MM.1S (cell line): Measurements from ENCODE around the gene SLC13A2.

ENCODE experiments used
- CTCF ChIP-seq: fragments of 300-600 bp; sonication (generic); IDR thresholded peaks from 2 replicates; pipeline ENCODE4 v1.5.1; 2016; ENCODE audit warnings: antibody characterized with exemption, low read length, mixed read lengths
- EZH2 ChIP-seq: fragments of 300-600 bp; sonication (generic); optimal IDR thresholded peaks from 2 replicates; pipeline ENCODE3; 2017; ENCODE audit warnings: low read depth, mild to moderate bottlenecking, antibody characterized with exemption, low read length, mixed read lengths
- EZH2phosphoT487 ChIP-seq: fragments of 300-600 bp; sonication (generic); IDR thresholded peaks from 2 replicates; pipeline ENCODE4 v1.6.1; 2018; ENCODE audit warnings: antibody characterized with exemption, low read length

GRCh38 chr17:28470914-28471366 lies 2.5 kb upstream of the SLC13A2 start:
- TF ChIP-seq CTCF (no peak), EZH2 (no peak), EZH2phosphoT487 (no peak)
